Fibroblast of skin of abdomen (primary cell): ENCODE results near the gene ADAMTS12.

ENCODE experiments used
- DNase-seq: peaks from one replicate; pipeline ENCODE4 v3.0.0-alpha.2; 2013

Gene ADAMTS12

DNA sequence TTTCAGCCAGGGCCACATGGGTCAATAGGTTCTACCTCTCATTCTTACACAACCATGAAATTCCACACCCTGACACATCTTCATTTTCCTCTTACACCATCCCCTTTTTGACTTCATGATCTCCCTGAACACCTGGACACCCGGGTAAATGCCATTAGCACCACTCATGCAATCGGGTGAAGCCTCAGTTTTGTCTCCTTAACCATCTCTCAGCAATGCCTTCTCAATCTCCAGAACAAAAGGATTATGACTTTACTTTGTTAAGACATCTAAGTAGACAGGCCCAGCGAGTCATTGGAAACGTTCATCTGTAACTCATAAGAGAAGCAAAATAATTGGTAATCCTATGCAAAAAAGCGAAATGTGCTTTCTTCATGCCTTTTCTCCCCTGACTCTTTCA lies 49.9 kb downstream of the ADAMTS12 start:
- peak; percentile 46 for DNase-seq

DNA sequence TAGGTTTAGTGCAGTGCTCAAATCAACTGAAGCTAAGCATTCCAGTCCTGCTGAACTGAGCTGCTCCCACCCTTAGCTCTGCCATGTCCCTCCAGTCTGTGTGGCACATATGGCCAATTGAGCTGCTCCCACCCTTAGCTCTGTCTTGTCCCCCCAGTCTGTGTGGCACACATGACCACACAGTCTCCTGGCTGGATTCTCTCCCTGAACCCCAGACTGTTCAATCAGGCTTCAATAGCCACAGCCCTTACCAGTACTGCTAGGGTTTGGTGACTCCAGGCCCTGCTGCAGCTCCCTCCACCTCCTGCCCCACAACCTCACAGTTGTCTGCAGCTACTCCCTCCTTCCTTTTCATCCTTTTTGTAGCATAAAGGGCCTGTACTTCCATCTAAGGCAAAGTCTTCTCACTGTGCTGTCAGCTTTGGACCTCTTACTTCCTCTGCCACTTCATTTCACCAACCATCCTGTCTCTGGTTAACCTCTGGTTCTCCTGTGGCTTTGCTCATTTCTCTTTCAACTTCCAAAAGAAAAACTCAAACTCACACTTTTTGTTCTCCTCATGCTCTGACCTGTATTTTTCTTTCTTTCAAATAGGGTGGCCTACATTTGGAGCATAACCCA lies 50.8 kb downstream of the ADAMTS12 start:
- DNase-seq: no peak

DNA sequence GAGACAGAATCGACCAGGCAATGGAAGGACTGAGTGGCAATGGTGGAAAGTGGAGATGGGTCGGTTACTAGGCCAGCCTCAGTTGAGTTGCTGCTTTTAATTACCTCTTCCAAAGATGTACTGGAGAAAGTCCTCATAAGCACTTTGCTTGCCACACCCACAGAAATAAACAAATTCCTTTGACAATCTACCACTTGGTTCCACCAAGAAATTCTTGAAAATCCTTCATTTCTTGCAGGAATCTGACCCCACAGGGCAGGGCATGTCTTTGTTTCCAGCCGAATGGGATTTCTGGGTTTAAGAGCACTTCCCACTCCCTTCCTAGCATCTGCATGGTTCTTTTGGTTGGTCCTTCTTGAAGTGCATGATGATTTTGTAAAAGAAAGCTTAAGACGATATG lies 54.5 kb downstream of the ADAMTS12 start:
- peak; percentile 27 for DNase-seq

DNA sequence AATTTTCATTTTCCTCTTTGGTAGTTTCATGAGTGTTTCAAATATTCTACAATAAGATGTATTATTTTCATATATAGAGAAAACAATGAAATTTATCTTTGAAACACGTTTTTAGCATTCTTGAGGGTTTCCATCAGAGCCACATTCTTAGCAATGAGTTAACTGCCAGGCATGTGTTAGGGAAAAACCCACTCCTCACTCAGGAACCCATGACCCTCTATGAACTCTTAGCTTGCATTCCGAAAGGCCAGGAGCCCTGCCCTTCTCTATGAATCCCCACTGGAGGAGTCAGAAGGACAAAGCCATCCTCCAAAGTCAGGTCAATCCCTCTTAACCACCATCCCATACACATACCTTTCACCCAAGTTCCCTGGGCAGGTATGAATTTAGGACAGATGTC lies 57.5 kb downstream of the ADAMTS12 start:
- DNase-seq: peak; percentile 78

DNA sequence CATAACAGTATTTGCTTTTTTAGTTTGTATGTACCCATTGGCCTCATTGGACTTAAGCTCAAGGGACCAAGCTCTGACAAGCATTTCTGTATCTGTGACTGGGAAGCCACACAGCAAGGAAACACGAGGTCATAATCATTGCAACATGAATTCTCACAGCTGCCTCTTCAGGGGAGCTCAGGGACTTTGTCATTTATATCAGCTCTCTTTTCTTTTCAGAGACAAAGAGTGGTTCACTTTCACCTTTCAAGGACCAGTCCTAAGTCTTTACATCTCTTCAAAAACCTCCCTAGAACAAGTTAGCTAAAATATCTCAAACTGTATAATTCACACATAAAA lies 58.6 kb downstream of the ADAMTS12 start:
- DNase-seq: no peak

- peak; percentile 82 for DNase-seq
Observed at GRCh38 chr5:33832404-33833236, 59.2 kb downstream of the ADAMTS12 start.

DNA sequence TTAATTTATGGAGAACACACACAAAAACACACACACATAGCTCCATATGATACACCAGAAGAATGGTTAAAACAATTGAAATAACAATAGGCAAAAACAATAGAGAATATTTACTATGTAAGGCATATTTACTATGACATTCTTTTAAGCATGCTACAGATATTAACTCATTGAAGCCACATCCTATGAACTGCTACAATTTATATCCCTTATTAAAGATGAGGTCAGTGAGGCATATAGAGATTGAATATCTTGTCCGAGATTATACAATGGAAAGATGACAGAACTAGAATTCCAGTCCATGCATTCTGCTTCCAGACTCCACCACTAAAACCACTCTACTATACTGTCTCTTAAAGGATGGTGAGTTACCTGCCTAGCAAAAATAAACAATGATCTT lies 60.7 kb downstream of the ADAMTS12 start:
- DNase-seq: no peak

DNA sequence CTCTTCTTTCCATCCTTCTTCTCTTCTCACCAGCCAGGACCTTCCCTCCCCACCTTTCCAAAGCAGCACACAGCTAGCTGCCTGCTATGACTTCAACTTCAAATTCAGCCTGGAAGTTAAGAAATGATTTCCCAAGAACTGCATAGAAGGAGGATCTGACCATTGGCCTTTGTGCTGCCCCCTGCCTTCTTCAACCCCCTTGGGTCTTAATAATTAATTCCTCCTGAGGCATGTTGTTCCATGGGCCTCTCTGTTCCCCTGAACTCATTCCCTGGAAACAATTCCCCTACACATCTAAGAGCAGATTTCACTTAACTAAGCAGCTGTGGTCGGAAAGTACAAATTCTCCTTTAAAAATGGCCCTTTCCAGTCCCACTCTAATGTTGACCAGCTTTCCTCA lies 62.4 kb downstream of the ADAMTS12 start:
- DNase-seq: no peak

DNA sequence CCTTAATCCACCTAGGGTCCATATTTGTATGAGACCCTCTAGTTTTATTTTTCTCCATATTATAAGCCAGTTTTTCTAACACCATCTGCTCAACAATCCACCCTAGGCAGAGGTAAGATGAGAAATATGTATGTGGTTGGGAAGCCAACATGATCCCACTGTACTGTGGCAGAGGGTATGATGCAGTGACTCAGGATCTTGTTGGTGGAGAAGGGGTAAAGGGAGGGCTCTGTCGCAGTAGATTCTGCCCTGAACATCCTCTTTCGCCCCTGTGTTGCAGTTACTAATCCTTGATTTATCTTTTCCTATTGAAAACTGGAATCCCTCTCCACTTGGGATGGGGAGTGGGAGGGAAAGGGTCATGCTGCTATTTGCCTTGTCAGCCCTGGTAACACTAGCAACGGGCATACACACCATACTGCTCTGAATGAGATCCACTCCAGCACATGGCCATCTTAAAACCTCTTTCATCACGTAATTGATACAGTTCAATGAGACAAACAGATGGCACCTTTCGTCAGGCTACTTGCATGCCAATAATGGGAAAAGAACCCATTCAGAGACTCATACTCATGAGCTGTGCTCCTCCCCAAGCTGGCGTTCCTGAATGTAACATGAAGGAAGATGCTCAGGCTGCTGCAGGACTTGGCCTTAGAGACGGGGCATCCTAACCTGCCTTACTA lies 63.0 kb downstream of the ADAMTS12 start:
- DNase-seq: peak; percentile 43

DNA sequence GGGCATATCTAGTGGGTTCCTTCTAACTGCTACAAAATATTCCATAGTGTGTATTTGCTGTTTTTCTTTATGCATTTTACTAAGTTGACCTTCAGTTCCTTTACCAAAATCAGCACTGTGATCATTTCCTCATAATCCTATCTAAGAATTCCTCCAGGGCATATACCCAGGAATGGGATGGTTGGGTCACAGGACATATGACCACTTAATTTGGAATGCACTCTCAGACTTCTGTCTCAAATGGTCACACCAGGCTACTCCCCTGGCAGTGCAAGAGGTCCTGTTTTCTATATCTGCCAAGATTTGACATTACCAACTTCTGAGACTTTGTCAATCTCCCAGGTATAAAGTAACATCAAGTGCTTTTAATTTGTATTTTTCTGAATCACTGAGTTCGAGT lies 63.9 kb downstream of the ADAMTS12 start:
- DNase-seq: no peak

- DNase-seq: no peak
Observed at GRCh38 chr5:33827018-33827707, 64.6 kb downstream of the ADAMTS12 start.

DNA sequence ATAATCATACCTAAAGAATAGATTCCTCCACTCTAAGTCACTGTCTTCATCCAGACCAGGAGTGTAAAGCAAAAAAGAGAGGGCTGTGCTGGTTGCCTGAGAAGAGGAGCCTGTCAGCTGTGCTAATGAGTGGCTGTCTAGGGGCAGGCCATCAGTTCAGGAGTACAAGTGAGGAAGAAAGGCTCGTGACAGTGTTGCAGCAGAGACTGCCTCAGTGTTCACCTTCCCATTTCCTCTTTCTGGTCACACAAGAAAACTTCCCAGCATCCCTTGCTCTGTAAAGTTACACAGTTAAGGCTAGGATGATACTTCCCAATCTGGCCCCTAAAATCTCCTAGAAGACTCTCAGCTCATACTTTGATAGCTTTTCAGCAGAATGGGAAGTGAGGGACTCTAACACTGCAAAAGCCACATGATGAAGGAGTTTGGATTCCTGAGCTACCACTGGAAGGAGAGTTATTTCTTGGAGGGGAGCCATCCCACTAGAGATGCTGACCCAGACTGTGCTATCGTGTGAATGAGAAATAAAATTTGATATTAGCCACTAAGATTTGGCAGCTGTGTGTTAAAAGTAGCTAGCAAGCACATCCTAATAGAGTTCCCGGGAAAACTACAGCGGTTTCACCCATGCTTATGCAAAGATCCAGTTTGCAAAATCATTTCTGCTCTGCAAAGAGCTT lies 67.1 kb downstream of the ADAMTS12 start:
- peak; percentile 97 for DNase-seq

- peak; percentile 66 for DNase-seq
Observed at GRCh38 chr5:33817301-33817700, 74.5 kb downstream of the ADAMTS12 start.

DNA sequence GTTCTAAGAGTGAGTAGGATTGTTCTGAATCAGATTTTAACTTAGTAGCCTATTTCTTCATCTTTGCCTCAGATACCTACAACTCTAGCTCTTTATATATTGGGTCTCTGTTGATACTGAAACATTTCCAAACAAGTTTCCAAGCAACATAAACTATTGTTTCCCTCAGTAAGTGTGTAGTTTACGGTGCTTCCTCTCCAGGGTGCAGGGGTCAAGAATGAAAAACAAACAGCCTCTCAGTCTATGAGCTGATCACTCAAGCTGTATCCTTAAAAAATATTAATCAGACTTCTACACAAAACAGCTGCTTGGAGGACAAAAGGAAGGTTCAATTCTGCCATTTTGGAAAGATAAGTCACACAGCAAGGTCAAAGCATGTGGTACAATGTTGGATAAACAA lies 75.0 kb downstream of the ADAMTS12 start:
- DNase-seq: no peak

DNA sequence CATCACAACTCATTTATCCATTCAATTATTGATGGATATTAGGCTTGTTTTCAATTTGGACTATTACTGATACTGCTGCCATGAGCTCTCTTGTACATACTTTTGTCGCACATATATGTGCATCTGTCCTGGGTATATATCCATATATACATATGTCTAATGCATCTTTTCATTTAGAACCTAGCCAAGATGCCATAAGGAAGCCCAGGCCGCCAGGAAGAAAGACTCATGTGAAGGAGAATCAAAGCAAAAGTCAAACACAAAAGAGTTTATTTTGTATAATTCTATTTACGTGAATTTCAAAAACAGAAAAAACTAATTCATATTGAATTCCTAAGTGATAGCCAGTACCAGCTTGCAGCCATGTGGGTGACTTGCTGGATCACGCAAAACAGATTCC lies 79.0 kb downstream of the ADAMTS12 start:
- DNase-seq: no peak

- peak; percentile 48 for DNase-seq
Observed at GRCh38 chr5:33810491-33811120, 81.2 kb downstream of the ADAMTS12 start.

- no peak for DNase-seq
Observed at GRCh38 chr5:33809936-33810335, 81.9 kb downstream of the ADAMTS12 start.

DNA sequence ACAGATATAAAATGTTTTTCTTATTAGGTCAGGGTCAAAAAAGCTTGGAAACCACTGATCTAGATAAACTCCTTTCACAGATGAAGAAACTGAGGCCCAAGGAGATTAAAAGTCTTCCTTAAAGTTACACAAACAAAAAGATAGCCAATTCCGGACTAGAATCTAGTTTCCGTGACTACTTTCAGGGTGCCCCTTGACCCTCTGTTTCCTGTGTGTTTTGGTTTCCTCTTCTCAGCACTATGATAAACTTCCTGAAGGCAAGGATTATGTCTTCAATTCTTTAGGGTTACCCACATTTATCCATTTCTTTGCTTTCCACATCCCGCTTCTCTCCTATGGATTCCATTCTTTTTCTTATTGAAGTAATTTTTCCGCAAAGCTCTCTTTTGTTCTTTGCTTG lies 83.1 kb downstream of the ADAMTS12 start:
- no peak for DNase-seq

DNA sequence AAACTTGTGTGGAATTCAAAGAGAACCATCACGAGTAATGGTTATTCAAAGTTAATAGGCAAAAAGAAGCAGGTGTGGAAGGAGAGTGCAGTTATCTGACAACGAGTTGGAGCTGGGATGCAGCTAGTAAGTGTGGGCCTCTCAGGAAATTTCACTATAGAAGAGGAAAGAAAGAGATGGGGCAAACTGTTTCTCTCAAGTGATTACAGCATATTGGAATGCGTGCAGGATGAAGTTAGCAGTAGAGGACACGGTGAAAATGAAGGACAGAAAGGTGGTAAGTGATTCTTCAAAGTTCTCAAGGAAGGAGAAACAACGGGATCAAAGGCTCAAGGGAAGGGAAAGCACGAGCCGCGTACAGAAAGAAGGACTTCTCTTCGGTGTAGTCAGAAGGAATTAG lies 84.0 kb downstream of the ADAMTS12 start:
- DNase-seq: peak; percentile 32

GRCh38 chr5:33806738-33807442 lies 84.9 kb downstream of the ADAMTS12 start:
- DNase-seq: peak; percentile 72

- DNase-seq: no peak
Observed at GRCh38 chr5:33801292-33801691, 90.5 kb downstream of the ADAMTS12 start.
